Astrocyte (in vitro differentiated cells and primary cell): ENCODE results near the gene ATP1B2.

ENCODE experiments used
- CTCF ChIP-seq: IDR thresholded peaks from 2 replicates; pipeline ENCODE4 v1.5.1; 2011; ENCODE audit warnings: low read depth, mild to moderate bottlenecking, inconsistent platforms, low read length, moderate library complexity; ENCODE audit not compliant: insufficient read depth
- EZH2 ChIP-seq: IDR thresholded peaks from 2 replicates; pipeline ENCODE4 v1.6.1; 2012; ENCODE audit warnings: mild to moderate bottlenecking, low read length, inconsistent platforms; ENCODE audit not compliant: insufficient read depth

GRCh38 chr17:7695586-7695985 is 44.9 kb downstream of the ATP1B2 start:
- TF ChIP-seq CTCF = no peak
- TF ChIP-seq EZH2 = no peak
